HG03432 (cell line): ENCODE measurements around the gene PUS7.
"Not testable (repeated sequence)": the region's sequence is repeated elsewhere in the genome, so short reads cannot be mapped to it uniquely, and the experiment has no call there.

Experiments used
- ATAC-seq: cut with Tn5 transposase; IDR thresholded peaks from one replicate; pipeline ENCODE4 v1.9.1; 2021; ENCODE audit warnings: mild to moderate bottlenecking, moderate library complexity; ENCODE audit not compliant: unreplicated experiment

PUS7 gene

DNA sequence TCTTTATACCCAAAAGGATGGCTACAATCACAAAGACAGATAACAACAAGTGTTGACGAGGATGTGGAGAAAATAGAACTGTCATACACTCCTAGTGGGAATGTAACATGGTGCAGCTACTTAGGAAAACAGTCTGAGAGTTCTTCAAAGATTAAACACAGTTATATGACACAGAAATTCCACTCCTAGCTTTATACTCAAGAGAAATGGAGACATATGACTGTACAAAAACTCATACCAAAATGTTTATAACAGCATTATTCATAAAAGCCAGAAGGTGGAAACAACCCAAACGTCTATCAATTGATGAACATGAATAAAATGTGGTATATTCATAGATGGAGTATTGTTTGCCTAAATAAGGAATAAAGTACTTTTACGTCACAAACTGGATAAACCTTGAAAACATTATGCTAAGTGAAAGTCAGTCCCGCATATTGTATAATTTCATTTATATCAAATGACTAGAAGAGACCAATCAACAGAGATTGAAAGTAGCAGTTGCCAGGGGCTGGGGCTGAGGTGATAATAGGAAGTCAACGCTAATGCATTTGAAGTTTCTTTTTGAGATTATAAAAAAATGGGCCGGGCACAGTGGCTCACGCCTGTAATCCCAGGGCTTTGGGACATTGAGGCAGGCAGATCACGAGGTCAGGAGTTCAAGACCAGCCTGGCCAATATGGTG lies 71.8 kb downstream of the PUS7 start:
- no peak for ATAC-seq

DNA sequence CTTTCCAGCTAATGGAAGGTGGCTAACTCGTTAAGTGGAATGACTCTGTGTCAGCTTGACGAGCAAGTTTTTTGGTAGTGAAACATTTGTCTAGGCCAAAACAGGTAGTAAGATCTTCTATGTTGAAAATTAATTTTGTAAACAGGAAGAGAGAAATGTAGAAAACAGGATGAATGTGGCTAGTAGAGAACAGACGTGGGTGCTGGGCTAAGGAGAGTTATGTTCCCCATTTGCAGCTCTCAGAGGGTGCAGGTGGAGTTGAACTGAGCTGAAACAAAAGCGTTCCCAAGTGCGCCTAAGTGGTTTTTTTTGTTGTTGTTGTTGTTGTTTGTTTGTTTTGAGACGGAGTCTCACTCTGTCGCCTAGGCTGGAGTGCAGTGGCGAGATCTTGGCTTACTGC lies 73.9 kb downstream of the PUS7 start:
- ATAC-seq, result peak; percentile 65

DNA sequence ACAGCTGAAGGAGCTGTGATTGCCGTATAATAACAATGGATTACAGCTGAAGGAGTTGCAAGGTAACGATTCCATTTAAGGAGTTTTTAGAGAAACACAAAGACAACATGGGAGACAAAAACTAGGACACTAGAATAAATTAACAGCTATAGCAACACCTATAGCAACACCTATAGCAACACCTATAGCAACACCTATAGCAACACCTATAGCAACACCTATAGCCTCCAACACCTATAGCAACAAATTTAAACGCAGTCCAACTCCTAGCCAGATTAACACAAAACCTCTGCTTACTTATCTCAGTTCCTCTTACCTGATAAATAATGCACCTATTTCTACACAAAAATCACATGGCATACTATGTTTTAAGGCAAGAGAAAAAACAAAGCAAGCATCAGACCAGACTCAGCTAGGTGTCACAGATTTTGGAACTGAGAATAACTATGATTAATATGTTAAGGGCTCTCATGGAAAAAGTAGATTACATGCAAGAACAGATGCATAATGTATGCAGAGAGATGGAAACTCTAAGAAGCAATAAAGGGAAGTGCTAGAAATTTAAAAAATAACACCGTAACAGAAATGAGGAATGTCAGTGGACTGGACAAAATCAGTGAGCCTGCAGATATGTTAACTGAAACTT lies 77.6 kb downstream of the PUS7 start:
- no peak for ATAC-seq

DNA sequence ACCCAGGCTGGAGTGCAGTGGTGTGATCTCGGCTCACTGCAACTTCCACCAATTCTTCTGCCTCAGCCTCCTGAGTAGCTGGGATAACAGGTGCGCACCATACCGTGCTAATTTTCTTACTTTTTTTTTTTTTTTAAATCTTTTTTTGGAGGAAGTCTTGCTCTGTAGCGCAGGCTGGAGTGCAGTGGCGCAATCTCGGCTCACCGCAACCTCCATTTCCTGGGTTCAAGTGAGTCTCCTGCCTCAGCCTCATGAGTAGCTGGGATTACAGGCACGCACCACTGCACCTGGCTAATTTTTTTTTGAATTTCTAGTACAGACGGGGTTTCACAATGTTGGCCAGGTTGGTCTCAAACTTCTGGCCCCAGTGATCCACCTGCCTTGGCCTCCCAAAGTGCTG lies 79.9 kb downstream of the PUS7 start:
- ATAC-seq, result not testable (repeated sequence)

DNA sequence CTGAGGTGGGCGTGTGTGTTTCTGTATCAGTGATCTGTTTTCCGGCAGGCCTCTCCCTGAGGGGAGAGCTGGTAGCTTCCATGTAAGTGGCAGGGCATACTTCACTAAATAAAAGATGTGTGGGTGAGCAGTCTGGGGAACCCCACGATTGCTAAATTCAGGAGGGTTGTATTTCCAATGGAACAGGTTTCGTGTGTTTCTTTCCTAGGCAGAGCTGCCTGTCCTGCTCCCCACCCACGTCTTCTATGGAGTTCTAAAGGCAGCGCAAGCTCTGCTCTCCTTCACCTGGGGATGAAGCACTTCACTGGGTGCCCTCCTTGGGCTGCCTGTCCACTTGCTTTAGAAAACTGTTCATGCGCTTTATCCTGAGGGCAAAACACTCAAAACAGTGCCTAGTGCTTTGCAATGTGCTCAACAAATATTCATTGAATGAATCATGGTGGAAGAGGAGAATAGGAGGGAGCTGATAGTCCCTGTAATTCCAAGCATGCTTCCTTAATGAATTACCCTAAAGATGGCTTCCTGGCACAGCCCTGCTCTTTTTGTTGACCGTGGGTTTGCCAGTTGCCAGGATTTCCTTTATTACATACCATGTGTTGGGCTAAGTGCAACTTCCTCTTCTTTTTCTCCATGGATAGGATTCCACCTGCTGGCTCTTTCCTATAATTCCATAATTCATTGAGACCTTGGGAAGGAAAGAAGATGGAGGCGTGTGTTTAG lies 82.7 kb downstream of the PUS7 start:
- ATAC-seq, result no peak

DNA sequence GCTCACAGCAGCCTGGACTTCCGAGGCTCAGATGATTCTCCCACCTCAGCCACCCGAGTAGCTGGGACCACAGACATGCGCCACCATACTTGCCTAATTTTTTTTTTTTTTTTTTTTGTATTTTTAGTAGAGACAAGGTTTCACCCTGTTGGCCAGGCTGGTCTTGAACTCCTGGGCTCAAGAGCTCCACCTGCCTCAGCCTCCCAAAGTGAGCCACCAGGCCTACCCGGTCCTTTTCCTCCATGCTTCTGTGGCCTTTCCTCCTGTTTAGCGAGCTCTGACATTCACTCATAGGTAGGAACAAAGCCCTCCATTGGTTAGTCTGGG lies 83.3 kb downstream of the PUS7 start:
- no peak for ATAC-seq

DNA sequence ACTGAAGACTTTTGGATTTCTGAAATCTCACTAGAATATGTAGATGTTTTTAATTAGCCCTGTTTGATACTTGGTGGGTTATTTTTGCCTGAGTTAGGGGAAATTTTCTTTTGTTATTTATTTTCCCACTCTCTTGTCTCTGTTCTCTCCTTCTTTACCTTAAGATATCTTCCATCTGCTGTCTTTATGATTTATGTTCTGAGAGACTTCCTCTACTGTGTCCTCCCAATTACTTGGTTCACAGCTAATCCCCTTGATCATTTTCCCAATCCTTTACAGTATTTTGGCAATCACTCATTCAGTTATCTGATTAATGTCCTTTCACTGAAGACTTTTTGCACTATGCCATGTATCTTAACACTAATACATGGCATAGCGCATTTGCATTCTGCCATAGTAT lies 83.8 kb downstream of the PUS7 start:
- no peak for ATAC-seq

DNA sequence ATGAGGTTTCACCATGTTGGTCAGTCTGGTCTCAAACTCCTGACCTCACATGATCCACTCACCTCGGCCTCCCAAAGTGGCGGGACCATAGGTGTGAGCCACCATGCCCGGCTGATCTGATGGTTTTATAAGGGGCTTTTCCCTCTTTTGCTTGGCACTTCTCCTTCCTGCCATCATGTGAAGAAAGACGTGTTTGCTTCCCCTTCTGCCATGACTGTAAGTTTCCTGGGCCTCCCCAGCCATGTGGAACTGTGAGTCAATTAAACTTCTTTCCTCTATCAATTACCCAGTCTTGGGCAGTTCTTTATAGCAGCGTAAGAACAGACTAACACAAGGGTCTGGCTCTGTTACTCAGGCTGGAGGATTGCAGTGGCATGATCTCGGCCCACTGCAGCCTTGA lies 84.7 kb downstream of the PUS7 start:
- not testable (repeated sequence) for ATAC-seq

DNA sequence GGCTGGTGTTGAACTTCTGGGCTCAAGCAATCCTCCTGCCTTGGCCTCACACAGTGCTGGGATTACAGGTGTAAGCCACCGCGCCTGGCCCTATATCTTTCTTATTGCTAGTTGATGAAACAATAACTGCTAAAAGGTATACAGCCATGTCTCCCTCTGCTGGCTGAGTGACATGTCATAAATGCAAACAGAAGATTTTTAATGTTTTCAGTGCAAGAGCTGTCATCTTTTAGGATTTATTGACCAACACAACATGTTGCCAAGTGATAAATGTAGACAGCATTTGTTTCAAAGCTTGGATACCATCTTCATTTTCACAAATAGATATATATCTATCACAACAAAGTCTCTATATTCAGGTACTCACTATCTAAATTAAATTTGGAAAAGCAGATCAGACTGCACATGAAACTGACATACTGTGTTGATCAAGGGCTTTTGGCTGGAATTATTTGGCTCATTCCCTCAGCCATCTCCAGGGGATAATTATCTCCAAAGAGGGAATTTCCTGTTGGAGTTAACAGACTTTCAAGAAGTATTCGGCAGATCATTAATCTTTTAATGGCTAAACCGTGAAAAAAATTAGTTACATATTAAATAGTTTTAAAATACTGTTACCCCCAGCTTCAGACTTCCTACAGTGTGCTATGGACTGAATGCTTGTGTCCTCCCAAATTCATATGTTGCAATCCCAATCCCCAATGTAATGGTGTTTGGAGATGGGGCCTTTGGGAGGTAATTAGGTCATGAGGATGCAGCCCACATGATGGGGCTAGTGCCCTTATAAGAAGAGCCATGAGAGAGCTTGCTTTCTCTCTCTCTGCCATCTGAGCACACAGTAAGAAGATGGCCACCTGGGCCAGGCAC lies 92.1 kb downstream of the PUS7 start:
- ATAC-seq, result peak; percentile 69

DNA sequence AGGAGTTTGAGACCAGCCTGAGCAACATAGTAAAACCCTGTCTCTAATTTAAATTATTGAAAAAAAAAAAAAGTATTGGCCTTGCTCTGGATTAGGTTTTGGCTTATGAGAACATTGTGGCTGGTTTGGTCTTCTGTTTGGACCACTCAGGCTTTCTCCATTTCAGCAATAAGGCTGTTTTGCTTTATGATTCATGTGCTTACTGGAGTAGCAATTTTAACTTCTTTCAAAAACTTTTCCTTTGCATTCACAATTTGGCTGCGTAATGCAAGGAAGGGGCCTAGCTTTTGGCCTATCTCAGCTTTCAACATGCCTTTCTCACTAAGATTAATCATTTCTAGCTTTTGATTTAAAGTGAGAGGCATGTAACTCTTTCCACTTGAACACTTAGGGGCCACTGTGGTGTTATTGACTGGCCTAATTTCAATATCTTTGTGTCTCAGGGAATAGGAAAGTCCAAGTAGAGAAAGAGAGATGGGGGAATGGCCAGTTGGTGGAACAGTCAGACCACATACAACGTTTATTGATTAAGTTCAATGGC lies 95.4 kb downstream of the PUS7 start:
- no peak for ATAC-seq

DNA sequence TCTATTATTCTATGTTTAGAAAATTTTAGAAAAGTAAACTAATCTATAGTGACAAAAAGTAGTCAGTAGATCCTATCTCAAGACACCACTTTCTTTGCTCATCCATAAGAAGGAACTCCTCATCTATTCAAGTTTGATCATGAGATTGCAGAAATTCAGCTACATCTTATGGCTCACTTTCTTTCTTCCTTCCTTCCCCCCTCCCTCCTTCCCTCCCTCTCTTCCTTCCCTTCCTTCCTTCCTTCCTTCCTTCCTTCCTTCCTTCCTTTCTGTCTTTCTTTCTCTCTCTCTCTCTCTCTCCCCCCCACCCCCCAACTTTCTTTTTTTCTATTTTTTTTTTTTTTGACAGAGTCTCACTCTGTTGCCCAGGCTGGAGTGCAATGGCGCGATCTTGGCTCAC lies 98.1 kb downstream of the PUS7 start:
- no peak for ATAC-seq

DNA sequence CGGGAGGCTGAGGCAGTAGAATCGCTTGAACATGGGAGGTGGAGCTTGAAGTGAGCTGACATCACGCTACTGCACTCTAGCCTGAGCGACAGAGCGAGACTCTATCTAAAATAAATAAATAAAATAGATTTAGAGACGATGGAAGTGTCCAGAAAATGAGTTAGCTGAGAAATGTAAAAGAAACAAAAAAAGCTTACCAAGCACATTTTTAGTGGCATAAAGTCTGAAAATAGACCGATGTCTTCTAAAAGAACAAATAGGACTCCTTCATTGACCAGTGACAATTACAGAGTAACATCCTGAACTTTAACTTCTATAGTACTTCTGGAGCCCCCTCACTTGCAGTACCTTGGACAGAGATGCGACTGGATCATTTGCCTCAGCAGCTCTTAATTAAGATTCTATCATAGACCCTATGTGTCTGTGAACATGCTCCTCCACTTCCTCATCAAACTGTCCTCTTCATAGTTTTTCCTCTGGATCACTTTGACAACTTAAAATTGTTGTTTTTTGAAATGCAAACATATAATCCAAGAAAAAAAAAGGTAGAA lies 108.1 kb downstream of the PUS7 start:
- no peak for ATAC-seq

DNA sequence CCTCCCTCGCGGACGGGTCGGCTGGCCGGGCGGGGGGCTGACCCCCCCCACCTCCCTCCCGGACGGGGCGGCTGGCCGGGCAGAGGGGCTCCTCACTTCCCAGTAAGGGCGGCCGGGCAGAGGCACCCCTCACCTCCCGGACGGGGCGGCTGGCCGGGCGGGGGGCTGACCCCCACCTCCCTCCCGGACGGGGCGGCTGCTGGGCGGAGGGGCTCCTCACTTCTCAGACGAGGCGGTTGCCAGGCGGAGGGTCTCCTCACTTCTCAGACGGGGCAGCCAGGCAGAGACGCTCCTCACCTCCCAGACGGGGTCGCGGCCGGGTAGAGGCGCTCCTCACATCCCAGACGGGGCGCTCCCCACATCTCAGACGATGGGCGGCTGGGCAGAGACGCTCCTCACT lies 111.3 kb downstream of the PUS7 start:
- not testable (repeated sequence) for ATAC-seq

DNA sequence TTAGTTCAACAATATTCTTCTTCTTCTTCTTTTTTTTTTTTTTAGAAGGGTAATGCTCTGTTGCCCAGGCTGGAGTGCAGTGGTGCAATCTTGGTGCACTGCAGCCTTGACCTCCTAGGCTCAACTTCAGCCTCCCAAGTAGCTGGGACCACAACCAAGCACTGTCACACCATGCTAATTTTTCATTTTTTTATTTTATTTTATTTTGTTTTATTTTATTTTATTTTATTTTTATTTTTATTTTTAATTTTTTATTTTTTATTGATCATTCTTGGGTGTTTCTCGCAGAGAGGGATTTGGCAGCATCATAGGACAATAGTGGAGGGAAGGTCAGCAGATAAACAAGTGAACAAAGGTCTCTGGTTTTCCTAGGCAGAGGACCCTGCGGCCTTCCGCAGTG lies 112.3 kb downstream of the PUS7 start:
- ATAC-seq, result not testable (repeated sequence)

DNA sequence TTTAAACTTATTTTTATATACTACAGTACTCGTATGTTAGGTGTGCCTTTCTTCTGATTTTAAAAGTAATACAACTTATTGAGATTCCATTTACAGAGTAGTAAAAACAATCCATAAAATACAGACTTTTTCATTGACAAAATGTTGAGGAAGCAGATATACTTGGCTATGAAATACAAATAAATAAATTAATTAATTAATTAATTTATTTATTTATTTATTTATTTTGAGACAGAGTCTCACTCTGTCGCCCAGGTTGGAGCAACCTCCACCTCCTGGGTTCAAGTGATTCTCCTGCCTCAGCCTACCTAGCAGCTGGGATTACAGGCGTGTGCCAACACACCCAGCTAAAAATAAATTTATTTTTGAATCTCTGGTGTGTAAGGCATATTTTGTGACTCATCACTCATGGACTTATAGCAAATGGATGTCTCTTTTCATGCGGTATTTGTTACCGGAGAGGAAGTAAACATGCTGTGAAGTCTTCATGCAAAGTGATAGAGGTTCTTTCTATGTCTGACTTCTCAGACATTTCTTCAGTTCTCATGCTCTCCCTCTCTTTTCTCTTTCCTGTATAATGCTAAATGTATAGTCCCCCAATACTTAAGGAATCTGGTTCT lies 113.2 kb downstream of the PUS7 start:
- no peak for ATAC-seq
